ENCODE measurements around the gene EXD3.

EXD3 gene

DNA sequence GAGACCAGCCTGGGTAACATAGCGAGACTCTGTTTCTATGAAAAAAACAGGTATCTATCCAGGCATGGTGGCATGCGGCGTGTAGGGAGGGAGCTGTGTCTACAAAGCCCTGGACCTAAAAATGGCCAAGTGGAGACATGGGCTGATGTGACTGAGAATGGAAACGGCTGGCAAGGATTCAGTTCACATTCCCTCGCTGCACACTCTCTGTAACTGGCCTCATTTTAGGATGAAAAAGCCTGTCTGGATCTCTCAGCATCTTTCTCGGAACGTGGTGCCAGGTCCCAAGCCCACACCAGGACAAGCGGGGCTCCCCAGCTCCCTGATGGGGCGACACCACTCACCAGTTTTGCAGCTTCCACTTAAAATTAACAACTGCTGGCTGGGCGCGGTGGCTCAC lies 13.4 kb downstream of the EXD3 start:
- no peak for DNase-seq

DNA sequence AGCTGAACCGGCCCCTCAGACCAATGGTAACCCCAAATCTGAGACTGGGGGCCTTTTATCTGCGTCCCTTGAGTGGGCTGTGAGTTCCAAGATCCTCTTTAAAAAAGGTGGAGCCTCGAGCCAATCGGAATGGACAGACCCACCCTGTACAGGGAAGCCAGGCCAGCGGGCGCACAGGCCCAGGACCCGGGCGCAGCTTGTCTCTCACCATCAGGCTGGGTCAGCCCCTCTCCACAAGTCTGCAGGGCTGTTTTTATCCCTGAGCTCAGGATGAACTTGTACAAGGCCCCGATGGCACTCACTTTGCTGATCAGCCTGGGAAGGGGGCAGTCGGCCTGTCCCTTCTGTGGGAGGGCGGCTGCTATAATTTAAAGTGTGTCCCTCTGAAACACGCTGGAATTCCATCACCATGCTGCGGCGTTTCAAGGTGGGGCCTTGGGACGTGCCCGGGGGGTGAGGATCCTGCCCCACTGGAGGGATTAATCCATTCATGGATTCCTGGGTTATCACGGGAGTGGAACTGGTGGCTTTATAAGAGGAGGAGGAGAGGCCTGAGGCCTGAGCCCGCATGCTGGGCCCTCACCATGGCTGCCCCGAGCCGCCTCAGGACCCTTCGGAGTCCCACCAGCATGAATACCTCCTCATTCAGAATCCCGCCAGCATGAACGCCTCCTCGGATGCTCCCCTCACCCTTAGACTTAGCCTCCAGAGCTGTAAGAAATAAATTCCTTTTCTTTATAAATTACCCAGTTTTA lies 14.1 kb downstream of the EXD3 start:
- DNase-seq, result no peak

DNA sequence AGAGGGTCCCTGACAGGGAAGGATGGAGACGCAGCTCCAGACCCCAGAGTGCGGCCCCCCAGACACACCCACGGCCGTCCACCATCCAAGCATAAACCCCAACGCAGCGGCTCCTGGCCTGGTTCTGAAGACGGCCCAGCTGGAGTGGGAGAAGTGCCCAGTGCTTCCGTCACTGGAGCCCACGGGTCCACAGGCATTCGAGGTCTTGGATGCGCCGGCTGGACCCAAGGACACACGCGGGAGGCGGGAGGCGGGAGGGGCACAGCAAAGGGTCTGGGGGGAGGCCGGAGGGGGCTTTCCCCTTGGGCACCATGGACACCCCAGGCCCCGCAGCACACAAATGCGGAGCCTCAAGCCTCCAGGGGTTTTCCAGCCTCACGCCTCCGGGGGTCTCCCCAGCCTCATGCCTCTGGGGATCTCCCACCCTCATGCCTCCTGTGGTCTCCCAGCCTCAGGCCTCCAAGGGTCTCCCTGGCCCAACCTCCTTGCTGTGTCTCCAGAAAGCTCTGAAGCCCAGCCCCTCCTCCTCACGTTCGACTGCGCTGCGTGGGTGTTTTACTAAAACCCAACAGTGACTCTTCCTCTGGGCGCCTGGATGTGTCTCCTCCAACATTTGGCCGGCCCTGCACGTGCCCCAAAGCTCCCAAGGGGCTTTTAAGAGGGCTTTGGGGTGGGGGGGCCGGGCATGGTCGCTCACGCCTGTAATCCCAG lies 15.2 kb downstream of the EXD3 start:
- no peak for DNase-seq

DNA sequence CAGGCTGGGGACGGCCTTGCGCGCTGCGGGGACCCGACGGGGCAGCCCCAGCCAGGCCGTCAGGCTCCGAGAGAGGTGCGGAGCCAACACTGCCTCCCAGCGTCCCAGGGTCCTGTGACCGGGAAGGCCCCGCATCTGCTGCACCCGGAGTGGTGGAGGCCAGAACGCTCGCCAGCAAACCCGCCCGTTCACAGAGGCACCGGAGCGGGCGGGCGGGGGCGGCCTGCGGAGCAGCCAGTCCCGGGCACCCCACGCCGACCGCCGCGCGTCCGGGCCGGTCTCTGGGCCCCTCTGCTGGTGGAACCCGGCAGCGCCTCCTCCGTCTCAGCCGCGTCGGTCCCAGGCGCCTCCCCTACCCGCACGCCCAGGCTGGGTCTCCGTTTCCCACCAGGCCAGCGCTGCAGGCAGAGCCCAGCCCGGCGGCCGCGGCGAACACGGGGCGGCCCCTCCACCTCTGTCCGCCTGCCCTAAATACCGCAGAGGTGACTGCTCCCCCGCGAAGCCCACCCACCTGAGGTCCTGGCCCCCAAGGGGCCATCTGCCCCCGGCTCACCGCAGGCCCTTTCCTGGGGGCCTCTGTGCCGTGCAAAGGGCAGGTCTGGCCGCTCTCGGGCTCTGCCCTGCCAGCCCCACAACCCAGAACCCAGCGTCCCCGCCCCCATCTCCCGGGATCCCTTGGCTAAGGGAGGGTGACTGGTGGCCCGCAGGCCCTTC lies 15.9 kb downstream of the EXD3 start:
- no peak for DNase-seq

DNA sequence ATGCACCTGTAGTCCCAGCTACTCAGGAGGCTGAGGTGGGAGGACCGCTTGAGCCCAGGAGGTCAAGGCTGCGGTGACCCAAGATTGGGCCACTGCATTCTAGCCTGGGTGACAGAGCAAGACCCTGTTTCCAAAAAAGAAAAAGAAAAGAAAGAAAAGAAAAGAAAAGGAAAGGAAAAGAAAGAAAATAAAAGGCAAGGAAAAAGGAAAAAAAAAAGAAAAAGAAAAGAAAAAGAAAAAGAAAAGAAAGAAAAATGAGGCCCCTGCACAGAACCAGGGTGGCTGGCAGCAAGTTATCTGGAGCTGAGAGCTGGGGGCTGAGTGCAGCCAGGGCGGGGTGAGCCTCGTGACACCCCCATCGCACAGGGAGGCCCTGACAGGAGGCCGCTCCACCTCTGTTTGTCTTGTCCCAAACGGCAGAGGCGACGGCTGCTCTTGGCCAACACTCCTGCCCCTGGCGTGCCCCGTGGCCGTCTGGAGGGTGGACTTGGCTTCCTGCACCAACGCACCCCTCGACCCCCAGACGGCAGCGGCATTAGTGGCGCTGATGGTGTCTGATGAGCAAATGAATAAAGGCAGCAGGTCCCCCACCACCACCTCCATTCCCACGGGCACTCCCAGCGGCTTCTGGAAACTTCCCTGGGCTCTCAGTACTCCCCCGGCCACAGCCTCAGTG lies 16.7 kb downstream of the EXD3 start:
- no peak for DNase-seq

DNA sequence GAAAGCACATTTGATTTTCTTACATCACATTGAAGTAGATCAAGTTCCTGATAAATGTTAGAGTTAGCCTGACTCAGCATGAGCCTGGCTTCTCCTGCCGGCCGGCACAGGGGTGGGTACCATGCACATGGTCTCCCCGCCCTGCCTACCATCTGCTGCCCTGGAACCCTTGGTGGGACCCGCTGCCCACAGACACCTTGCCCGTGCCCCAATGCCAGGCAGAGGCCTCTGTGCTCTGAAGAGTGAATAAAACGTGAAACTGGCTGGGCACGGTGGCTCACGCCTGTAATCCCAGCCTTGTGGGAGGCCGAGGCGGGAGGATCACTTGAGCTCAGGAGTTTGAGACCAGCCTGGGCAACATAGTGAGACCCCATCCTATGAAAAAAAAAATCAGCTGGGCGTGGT lies 17.3 kb downstream of the EXD3 start:
- no peak for DNase-seq

DNA sequence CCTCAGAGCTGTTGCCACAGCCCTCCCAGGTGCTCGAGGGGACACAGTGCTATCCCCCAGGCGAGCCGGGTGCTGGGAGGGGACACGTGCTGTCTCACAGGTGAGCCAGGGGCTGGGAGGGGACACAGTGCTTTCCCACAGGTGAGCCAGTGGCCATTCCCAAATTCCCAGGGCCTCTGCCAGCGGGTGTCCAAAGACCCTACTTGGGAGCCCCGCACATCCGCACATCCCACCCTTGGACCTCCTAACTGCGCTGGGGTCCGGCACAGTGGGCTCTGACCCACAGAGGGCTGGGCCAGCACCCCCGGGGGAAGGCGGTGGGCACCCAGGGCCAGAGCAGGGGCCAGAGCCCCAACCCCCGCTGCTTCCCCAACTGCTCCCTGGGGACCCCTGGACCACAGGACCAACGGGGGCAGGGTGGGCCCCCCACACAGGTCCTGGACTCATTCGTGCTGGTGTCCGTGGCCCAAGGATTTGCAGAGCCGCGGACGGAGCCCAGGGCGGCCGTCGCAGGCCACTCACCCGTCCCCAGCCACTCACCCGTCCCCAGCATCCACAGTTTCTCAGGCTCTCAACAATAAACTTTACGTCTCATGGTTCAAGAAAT lies 17.9 kb downstream of the EXD3 start:
- no peak for DNase-seq

DNA sequence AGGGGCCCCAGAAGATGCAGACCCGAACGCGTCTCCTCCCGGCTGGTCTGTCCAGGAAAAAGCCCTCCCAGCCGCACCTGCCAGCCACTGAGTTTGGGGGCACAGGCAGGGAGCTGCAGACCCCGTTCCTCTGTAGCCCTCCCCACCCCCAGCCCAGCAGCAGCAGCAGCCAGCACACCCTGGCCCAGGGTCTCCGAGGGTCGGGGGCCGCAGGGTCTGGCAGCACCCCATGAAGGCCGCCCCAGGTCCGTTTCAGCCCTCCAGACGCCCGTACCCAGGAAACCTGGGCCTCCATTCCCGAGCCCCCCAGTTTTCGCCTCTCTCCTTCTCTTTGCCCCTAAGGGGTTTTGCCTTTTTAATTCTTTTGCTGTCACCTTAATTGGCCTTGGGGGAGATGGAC lies 19.7 kb downstream of the EXD3 start:
- no peak for DNase-seq

DNA sequence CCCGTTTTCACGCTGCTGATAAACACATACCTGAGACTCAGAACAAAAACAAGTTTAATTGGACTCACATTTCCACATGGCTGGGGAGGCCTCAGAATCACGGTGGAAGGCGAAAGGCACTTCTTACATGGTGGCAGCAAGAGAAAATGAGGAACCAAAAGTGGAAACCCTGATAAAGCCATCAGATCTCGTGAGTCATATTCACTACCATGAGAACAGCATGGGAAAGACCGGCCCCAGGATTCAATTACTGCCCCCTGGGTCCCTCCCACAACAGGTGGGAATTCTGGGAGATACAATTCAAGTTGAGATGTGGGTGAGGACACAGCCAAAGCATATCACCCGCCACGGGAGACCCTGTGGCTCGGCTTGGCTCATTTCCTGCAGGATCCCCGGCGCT lies 20.2 kb downstream of the EXD3 start:
- no peak for DNase-seq

DNA sequence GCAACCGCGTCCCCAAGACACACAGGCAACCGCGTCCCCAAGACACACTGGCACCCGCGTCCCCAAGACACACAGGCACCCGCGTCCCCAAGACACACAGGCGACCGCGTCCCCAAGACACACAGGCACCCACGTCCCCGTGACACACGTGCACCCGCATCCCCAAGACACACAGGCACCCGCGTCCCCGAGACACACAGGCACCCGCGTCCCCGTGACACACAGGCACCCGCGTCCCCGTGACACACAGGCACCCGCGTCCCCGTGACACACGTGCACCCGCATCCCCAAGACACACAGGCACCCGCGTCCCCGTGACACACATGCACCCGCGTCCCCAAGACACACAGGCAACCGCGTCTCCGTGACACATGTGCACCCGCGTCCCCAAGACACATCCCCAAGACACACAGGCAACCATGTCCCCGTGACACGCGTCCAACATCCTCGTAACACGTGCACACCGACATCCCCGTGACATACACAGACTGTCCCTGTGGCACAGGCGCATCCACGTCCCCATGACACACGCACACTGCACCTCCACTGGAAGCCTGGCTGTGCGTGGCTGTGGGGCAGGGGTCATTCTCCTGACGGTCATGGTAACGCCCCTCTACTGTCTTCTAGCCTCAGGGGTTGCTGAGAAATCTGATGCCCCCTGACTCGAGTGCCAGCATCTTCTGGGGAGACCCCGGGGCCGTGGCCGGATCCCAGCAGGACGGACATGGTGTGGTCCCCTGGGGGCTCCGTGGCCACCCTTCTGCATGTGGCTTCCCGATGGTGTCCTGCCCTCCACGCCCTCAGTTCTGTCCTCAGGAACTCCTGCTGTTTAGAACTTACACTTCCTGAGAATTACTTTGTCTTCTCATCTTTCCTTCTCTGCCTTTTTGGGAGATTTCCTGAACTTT lies 24.1 kb downstream of the EXD3 start:
- DNase-seq, result no peak

DNA sequence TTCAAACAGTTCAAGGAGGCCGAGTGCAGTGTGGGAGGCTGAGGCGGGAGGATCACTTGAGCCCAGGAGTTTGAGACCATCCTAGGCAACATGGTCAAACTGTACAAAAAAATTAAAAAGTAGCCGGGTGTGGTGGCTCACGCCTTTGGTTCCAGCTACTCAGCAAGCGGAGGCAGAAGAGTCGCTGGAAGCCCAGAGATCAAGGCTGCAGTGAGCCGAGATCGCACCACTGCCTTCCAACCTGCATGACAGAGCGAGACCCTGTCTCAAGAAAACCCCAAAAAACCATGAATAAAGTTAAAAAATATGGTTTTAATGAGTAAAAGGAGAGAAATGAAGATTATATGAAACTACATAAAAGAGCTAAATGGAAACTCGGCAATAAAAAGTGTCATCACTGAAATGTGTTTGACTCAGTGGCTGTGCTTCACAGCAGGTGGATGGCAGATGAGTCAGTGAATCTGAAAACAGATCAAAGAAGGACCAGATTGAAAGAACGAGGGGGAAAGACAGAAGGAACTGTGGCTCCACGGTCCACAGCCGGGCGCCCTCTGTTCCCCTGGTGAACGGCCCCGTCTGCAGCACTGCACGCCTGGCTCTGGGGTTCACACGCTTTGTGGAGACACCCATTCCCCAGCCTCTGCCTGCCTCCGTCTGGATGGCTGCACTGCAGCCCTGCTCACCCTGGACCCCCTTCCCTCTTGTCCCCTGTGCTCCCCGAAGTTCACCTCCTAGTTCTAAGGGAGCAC lies 25.1 kb downstream of the EXD3 start:
- no peak for DNase-seq

DNA sequence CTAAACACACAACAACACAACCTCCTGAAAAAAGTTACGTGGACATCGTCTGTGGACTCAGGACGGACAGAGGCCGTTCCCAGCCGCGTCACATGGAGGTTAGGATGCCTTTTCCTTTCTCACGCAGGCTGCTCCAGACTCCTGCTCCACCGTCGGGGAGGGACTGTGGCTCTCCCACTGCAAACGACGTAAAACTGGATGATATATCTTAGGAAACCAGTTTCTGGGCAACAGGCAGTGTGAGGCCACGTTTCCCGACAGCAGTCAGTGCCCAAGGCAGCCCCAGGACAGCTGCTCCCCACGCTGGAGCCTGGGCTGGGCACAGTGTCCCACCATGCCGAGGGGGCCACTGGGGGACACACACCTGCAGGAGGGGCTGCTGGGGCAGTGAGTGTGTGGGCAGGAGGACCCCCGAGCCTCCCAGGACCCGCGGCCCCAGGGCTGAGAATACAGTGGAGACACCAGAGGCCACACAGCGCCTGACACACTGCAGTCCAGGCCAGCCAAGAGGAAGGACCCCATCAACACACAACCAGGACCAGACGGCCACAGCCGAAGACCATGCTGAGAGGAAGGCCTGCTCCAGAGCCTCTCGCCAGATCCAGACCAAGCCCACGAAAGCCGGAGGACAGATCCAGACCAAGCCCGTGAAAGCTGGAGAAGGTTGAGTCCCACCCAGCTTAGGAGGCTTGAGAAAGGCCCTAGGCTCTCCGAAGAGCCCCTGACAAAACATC lies 26.2 kb downstream of the EXD3 start:
- DNase-seq, result no peak

DNA sequence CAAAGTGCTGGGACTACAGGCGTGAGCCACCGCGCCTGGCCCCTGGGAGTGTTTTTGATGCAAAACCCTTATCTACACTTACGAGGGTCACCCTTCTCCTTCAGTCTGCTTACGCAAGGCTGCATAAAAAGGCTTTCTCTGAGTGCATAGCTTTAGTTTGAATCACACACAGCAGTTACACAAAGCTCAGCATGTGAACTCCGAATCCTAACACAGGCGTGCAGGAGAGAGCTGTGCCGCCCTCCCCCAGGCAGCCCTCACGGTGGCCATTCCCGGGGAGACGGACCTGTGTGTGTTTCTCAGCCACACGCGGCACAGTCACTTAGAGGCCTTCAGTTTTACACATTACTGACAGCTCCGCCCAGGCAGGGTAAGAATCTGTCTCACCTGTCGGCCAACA lies 26.7 kb downstream of the EXD3 start:
- no peak for DNase-seq

DNA sequence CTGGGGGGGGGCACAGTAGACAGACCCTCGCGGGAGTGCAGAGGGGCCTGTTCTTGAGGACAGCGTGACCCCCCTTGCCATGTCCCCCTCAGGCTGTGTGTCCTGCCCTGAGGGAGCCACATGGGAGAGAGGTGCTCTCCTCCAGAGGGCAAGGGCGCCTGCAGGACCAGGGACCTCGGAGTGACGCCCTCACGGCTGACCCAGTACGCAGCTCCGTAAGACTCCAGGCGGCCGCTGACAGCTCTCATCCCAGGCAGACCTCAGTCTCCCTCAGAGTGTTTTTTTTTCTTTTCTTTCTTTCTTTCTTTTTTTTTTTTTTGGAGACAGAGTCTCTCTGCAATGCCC lies 27.3 kb downstream of the EXD3 start:
- DNase-seq, result no peak

DNA sequence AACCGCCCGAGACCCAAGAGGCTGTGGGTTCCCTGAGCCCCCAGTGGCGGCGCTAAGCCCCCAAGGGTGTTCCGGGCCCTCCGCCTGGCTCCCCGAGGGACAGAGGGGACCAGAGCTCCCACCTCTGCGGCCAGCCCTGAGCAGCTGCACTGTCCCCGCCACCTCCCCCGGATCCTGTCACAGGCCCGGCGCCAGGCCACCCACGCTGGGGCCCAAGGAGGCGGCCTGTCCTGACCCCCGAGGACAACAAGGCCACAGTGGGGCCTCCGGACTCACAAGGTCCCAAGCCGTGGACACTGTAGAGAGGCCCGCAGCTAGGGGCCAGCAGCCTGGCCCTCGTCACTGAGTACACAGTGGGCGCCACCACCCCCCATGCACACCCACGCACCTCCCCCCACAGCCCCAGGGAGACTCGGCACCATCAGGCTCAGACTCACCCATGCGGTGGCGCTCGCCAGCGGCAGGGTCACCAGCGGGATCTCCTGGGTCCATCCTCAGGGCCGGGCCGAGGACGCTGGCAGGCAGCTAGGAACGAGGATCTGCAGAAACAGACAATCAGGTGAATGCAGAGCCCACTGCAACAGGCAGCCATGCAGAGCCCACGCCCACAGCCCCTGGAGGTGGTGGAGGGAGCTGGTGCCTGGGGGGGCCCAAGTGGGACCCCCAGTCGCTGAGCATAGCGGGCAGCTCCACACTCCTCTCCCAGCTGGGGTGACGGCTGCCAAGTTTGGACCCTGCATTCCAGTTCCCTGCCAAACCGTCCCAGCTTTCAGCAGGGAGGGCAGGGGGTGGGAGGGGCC lies 27.9 kb downstream of the EXD3 start:
- no peak for DNase-seq

DNA sequence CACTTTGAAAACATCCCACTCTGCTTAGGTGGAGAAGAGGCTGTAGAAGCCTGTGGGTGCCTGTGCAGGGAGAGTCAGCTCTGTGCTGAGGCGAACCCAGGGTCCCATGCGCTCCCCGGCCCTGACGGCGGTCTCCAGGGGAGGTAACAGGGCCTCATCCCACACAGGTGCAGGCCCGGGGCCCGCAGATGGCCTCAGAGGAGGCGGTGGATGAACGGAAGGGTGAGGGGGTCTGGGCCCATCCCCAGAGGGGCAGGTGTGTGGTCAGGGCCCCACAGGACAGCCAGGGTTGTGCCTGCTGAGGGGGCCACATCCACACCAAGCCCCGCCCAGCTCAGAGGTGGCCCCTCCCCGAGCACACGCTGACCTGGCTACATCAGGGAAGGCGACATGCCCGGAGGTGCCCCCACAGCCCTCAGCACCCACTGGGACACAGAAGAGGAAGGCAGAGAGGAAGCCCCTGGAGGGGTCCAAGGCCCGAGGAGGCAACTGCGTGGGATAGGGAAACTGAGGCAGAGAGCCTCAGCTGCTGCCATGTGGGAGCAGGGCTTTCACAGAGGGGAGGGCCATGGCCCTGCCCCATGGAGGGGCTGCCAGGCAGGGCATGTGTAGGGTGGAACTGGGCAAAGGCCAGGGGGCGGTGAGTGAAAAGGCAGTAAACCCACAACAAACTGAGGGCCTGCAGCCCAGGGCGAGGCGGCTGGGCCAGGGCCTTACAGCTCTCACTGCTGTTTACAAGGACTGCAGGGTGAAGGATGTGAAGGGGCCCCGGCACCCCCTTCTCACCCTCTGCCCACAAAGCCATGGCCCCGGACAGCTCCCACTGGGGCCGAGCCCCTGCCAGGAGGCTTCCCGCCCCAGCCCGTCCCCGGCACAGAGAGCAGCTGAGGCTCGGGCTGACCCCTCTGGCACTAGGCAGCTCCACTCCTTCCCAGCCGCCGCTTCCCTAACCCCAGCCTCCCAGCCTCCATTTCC lies 29.5 kb downstream of the EXD3 start:
- DNase-seq, result no peak

DNA sequence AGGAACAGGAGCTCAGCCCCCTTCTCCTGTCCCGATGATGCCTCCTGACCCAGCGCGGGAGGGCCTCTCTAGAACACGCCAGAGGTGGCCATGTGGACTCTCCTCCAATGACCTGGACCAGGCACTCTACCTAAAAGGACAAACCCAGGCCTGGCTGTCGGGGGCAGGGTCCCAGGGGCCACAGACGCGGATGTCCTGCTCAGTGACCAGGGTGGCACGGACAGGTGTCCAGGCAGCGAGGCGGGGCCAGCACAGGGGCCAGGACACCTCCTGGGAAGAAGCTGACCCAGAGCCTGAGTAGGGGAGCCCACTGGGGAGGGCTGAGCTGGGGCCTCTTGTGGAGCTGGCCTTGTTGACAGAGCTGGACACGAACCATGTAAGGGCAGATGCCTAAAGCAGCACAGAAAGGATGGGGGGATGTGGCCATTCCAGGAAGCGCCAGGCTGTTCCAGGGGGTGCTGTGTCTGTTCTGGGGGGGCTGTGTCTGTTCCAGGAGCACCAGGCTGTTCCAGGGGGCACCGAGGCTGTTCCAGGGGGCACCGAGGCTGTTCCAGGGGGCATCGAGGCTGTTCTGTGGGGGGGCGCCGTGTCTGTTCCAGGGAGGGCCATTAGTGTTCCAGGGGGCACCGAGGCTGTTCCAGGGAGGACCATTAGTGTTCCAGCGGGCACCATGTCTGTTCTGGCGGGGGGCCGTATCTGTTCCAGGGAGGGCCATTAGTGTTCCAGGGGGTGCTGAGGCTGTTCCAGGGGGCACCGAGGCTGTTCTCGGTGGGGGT lies 30.5 kb downstream of the EXD3 start:
- DNase-seq, result no peak

DNA sequence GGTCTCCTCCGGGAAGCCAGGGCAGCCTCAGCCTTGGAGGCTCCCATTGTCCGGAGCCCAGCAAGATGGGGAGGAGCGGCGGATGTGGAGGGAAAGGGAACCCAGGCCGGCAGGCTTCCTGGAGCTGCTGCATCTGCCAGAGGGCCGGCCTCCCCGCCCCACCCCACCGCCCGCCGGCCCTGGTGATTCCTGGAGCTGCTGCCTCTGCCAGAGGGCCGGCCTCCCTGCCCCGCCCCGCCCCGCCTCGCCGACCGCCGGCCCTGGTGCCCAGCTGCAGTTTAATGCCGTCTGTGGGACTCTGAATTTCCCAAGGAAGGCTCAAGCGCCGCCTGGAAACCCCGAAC lies 31.6 kb downstream of the EXD3 start:
- no peak for DNase-seq
